Measurements from ENCODE around the gene SLC14A1. TPM values are rescaled to one million over a fixed set of nuclear protein-coding genes. Genes with fewer than 3 reads are reported as not detected.

SLC14A1 gene
- polyA plus RNA-seq, 1 donor from 2014 or later, result 3.5 TPM

- Mint-ChIP-seq H3K9me3 (no peaks in the 10 kb centered on the region), H3K27ac (no peak overlapping the region), H3K36me3 (no peaks in the 10 kb centered on the region), H3K4me3 (no peak overlapping the region), H3K4me1 (peaks cover 0 to 5% (median 1%) of the 10 kb centered on the region in 3 donors), H3K27me3 (peaks cover 6% of the 10 kb centered on the region)
These were observed 36.6 kb downstream of the SLC14A1 start for GRCh38 chr18:45760462-45761036.

- no peak overlapping the region for H3K4me3 Mint-ChIP-seq
- no peak overlapping the region for H3K27ac Mint-ChIP-seq
- peaks cover 6% of the 10 kb centered on the region for H3K27me3 Mint-ChIP-seq
- no peaks in the 10 kb centered on the region for H3K9me3 Mint-ChIP-seq
- no peaks in the 10 kb centered on the region for H3K36me3 Mint-ChIP-seq
- peaks cover 0 to 5% (median 1%) of the 10 kb centered on the region in 3 donors for H3K4me1 Mint-ChIP-seq
These were observed 37.6 kb downstream of the SLC14A1 start for GRCh38 chr18:45761512-45762114.

GRCh38 chr18:45764000-45764686 lies 40.2 kb downstream of the SLC14A1 start:
- H3K4me1 Mint-ChIP-seq, result peaks cover 0 to 5% (median 1%) of the 10 kb centered on the region in 3 donors
- no peaks in the 10 kb centered on the region for H3K9me3 Mint-ChIP-seq
- no peaks in the 10 kb centered on the region for H3K36me3 Mint-ChIP-seq
- H3K4me3 Mint-ChIP-seq, result no peak overlapping the region
- no peak overlapping the region for H3K27ac Mint-ChIP-seq
- H3K27me3 Mint-ChIP-seq, result peaks cover 8% of the 10 kb centered on the region

- H3K4me1 Mint-ChIP-seq, result peaks cover 0 to 4% (median under 1%) of the 10 kb centered on the region in 3 donors
- no peak overlapping the region for H3K27ac Mint-ChIP-seq
- no peaks in the 10 kb centered on the region for H3K9me3 Mint-ChIP-seq
- no peak overlapping the region for H3K4me3 Mint-ChIP-seq
- H3K36me3 Mint-ChIP-seq, result no peaks in the 10 kb centered on the region
- H3K27me3 Mint-ChIP-seq, result peaks cover 12% of the 10 kb centered on the region
These were observed 41.8 kb downstream of the SLC14A1 start for GRCh38 chr18:45765796-45766195.

GRCh38 chr18:45771587-45772480 lies 47.9 kb downstream of the SLC14A1 start:
- Mint-ChIP-seq H3K9me3 (no peaks in the 10 kb centered on the region), H3K36me3 (no peaks in the 10 kb centered on the region), H3K4me1 (peaks cover 10 to 21% (median 14%) of the 10 kb centered on the region in 3 donors), H3K4me3 (no peak overlapping the region), H3K27me3 (peaks cover 26% of the 10 kb centered on the region), H3K27ac (no peak overlapping the region)

GRCh38 chr18:45774065-45774521 lies 50.1 kb downstream of the SLC14A1 start:
- Mint-ChIP-seq H3K36me3 (no peaks in the 10 kb centered on the region), H3K9me3 (no peaks in the 10 kb centered on the region), H3K4me3 (peak overlapping the region in 2 of 4 donors; percentile 25 to 83), H3K27ac (no peak overlapping the region), H3K4me1 (peaks cover 10 to 21% (median 14%) of the 10 kb centered on the region in 3 donors), H3K27me3 (peaks cover 26% of the 10 kb centered on the region)

- Mint-ChIP-seq H3K36me3 (no peaks in the 10 kb centered on the region), H3K27me3 (peaks cover 25% of the 10 kb centered on the region), H3K9me3 (no peaks in the 10 kb centered on the region), H3K27ac (peak overlapping the region in 1 of 3 donors; percentile 67), H3K4me3 (peak overlapping the region; percentile 83 to 93 (median 90)), H3K4me1 (peaks cover 10 to 21% (median 14%) of the 10 kb centered on the region in 3 donors)
These were observed 51.3 kb downstream of the SLC14A1 start for GRCh38 chr18:45775241-45775676.

- Mint-ChIP-seq H3K4me1 (peaks cover 10 to 21% (median 14%) of the 10 kb centered on the region in 3 donors), H3K27me3 (peaks cover 25% of the 10 kb centered on the region), H3K36me3 (no peaks in the 10 kb centered on the region), H3K27ac (no peak overlapping the region), H3K9me3 (no peaks in the 10 kb centered on the region), H3K4me3 (peak overlapping the region; percentile 83 to 93 (median 90))
These were observed 51.8 kb downstream of the SLC14A1 start for GRCh38 chr18:45775743-45776142.

- H3K27ac Mint-ChIP-seq, result no peak overlapping the region
- peak overlapping the region in 1 of 4 donors; percentile 1 for H3K4me3 Mint-ChIP-seq
- H3K9me3 Mint-ChIP-seq, result peaks cover 0 to 2% (median 0%) of the 10 kb centered on the region in 3 donors
- peaks cover 33% of the 10 kb centered on the region for H3K27me3 Mint-ChIP-seq
- no peaks in the 10 kb centered on the region for H3K36me3 Mint-ChIP-seq
- peaks cover 10 to 21% (median 14%) of the 10 kb centered on the region in 3 donors for H3K4me1 Mint-ChIP-seq
These were observed 53.4 kb downstream of the SLC14A1 start for GRCh38 chr18:45777393-45777792.

GRCh38 chr18:45780568-45780967 lies 56.6 kb downstream of the SLC14A1 start:
- Mint-ChIP-seq H3K27ac (no peak overlapping the region), H3K27me3 (peaks cover 31% of the 10 kb centered on the region)

GRCh38 chr18:45782662-45783061 lies 58.7 kb downstream of the SLC14A1 start:
- Mint-ChIP-seq H3K4me1 (no peaks in the 10 kb centered on the region), H3K27ac (no peak overlapping the region), H3K36me3 (no peaks in the 10 kb centered on the region), H3K9me3 (peaks cover 0 to 2% (median 0%) of the 10 kb centered on the region in 3 donors), H3K4me3 (no peak overlapping the region), H3K27me3 (peaks cover 23% of the 10 kb centered on the region)

More at GRCh38 chr18:45780568-45780967, 56.6 kb downstream of the SLC14A1 start:
- Mint-ChIP-seq H3K4me3 (no peak overlapping the region), H3K36me3 (no peaks in the 10 kb centered on the region), H3K9me3 (peaks cover 0 to 2% (median 0%) of the 10 kb centered on the region in 3 donors), H3K4me1 (peaks cover 0 to 4% (median 1%) of the 10 kb centered on the region in 3 donors)

- no peaks in the 10 kb centered on the region for H3K36me3 Mint-ChIP-seq
- no peaks in the 10 kb centered on the region for H3K4me1 Mint-ChIP-seq
- H3K4me3 Mint-ChIP-seq, result no peak overlapping the region
- peaks cover 19% of the 10 kb centered on the region for H3K27me3 Mint-ChIP-seq
- H3K9me3 Mint-ChIP-seq, result peaks cover 0 to 4% (median 0%) of the 10 kb centered on the region in 3 donors
- no peak overlapping the region for H3K27ac Mint-ChIP-seq
These were observed 59.4 kb downstream of the SLC14A1 start for GRCh38 chr18:45783097-45784075.

- Mint-ChIP-seq H3K27ac (no peak overlapping the region), H3K36me3 (no peaks in the 10 kb centered on the region), H3K4me1 (no peaks in the 10 kb centered on the region), H3K27me3 (peaks cover 12% of the 10 kb centered on the region), H3K4me3 (no peak overlapping the region), H3K9me3 (peaks cover 0 to 4% (median 0%) of the 10 kb centered on the region in 3 donors)
These were observed 61.2 kb downstream of the SLC14A1 start for GRCh38 chr18:45785134-45785533.
